Muscle layer of colon (tissue), 2 donors: ENCODE measurements around the gene MAN1A2.
"Not testable (repeated sequence)": the region's sequence is repeated elsewhere in the genome, so short reads cannot be mapped to it uniquely, and the experiment has no call there.

Source experiments
- H3K27ac ChIP-seq: one replicate; pipeline ENCODE4 v1.7.0; 2013; ENCODE audit warnings: low read depth, mild to moderate bottlenecking, low read length, moderate library complexity
- H3K27me3 ChIP-seq, 2 donors: one replicate each; pipeline ENCODE4 v1.7.0; 2013; ENCODE audit warnings: low read length in 2 of 2, mild to moderate bottlenecking in 2 of 2; ENCODE audit not compliant: insufficient read depth in 2 of 2, control insufficient read depth in 1 of 2
- H3K36me3 ChIP-seq: one replicate; pipeline ENCODE4 v1.7.0; 2013; ENCODE audit warnings: mild to moderate bottlenecking, low read length; ENCODE audit not compliant: insufficient read depth
- H3K4me1 ChIP-seq: one replicate; pipeline ENCODE4 v1.7.0; 2013; ENCODE audit warnings: mild to moderate bottlenecking, low read length; ENCODE audit not compliant: insufficient read depth
- H3K4me3 ChIP-seq, 2 donors: one replicate each; pipeline ENCODE4 v1.7.0; 2013; ENCODE audit warnings: low read length in 2 of 2, low read depth in 1 of 2, mild to moderate bottlenecking in 1 of 2, moderate library complexity in 1 of 2
- H3K9ac ChIP-seq: one replicate; pipeline ENCODE4 v1.7.0; 2013; ENCODE audit warnings: low read length
- H3K9me3 ChIP-seq: one replicate; pipeline ENCODE4 v1.7.0; 2013; ENCODE audit warnings: mild to moderate bottlenecking, low read length
- donor health status: abdominal sarcoma.
- donor health status: Adenocarcinoma of cecum.

Gene MAN1A2

DNA sequence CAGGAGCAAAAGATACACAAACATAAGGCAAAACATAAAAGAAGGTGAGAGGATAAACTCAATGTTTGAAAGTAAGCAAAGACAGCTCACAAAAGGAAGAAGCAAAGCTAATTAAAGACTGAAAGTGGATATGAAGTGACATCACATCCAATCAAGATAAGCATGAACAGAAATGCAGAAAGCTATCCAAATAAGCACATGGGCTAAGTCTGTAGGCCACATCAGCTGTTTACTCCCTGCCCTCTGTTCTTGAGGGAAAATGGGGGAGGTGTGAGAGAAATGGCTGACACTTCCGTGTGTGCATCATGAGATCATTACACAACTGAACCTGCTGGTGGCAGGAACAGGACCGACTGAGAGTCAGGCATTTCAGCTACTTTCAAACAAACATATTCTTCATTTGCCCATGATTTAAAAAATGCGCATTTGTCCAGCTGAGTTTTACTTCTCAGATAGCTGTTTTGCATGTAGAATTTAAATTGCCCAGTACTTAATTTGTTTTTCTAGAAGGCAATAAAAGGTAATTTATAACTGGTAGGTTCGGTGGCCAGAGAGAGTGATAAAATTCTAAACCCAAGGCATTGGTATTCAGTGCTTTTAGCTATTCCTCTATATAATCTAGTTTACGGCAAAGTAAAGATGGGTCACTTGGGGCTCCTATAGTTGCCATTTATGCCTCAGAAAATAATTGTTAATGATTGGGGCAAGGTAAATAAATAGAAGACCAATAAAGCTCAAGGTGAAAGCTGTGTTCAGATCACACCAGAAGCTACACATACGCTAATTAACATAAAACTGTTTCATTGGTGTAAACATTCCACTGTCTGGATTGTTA is 27.2 kb upstream of the MAN1A2 start:
- Histone ChIP-seq H3K9me3 (no peaks in the 10 kb centered on the region), H3K4me3 (no peak overlapping the region), H3K36me3 (no peaks in the 10 kb centered on the region), H3K9ac (no peak overlapping the region), H3K27ac (no peak overlapping the region), H3K27me3 (no peaks in the 10 kb centered on the region), H3K4me1 (no peaks in the 10 kb centered on the region)

DNA sequence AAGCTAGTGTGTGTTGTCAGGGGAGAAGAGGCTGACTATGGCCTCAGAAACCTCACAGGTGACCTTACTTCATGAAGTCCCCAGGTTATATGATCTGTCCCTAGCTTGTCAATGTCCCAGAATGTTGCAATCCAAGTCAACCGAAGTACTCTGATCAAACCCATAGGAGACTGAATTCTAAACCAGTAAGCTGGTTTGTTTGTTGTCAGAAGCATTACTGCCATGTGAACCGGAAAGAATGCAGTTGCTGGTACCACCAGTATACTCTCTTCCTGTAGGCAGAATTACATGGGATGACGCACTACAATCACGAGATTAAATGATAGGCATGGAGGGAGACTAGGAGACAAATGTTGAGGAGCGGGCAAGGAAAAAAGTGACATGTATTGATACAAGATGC is 26.1 kb upstream of the MAN1A2 start:
- H3K4me3 ChIP-seq = no peak overlapping the region
- no peaks in the 10 kb centered on the region for H3K27me3 ChIP-seq
- no peaks in the 10 kb centered on the region for H3K36me3 ChIP-seq
- H3K9me3 ChIP-seq = no peaks in the 10 kb centered on the region
- H3K27ac ChIP-seq = no peak overlapping the region
- no peaks in the 10 kb centered on the region for H3K4me1 ChIP-seq
- no peak overlapping the region for H3K9ac ChIP-seq

DNA sequence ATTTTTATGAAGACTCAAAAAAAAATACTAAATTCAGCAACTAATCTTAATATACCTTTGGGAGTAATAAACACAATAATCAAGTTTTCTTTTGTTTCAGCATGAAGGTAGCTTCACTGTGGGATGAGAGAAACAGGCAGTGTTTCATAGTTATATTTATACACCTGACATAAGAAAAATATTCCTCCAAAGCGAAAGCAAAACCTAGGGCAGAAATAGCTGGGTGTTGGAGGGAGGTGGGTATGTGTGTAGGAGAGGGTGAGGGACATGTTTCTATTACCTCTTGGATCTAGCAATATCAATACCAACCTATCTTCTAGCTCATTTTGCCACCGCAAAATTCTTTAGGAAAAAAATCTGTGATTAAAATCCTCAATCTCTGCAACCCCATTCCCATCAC is 24.9 kb upstream of the MAN1A2 start:
- H3K9ac ChIP-seq = no peak overlapping the region
- no peaks in the 10 kb centered on the region for H3K27me3 ChIP-seq

DNA sequence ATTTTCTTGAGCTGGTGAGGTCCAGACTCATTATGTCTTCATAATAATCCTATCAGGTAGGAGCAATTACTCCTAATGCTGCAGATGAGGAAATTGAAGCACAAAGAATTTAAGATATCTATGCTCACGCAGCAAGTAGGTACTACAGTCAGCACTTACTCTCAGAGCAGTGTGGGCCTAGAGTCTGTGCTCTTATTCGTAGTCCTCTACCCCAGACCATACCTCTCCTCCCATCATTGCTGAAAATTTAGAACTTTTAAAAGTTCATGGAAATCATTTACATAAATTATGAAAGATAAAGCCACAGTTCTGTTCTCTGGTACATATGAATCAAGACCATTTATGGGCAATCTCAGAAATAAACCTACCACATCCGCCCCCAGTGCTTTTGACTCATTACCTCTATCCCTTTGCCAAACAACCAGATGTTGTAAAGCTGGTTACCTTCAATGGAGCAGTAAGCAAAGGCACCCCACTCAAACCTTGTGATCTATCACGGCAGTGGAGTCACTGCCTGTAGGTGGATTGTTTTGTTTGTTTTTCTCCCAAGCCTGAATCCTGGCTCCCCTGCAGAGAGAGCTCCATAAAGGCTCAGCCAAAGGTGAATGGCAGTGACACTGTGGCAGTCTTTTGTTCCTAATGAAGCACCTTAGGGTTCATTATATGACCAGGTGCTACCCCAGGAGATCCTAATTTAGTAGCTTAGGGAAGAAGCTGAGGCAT is 20.9 kb upstream of the MAN1A2 start:
- no peak overlapping the region for H3K9ac ChIP-seq
- H3K36me3 ChIP-seq = no peaks in the 10 kb centered on the region
- no peaks in the 10 kb centered on the region for H3K4me1 ChIP-seq
- H3K27me3 ChIP-seq = no peaks in the 10 kb centered on the region
- H3K27ac ChIP-seq = no peak overlapping the region
- H3K4me3 ChIP-seq = no peak overlapping the region
- H3K9me3 ChIP-seq = no peaks in the 10 kb centered on the region

More for the DNA sequence above, 24.9 kb upstream of the MAN1A2 start:
- H3K4me3 ChIP-seq = no peak overlapping the region
- no peaks in the 10 kb centered on the region for H3K36me3 ChIP-seq
- H3K9me3 ChIP-seq = no peaks in the 10 kb centered on the region
- H3K27ac ChIP-seq = no peak overlapping the region
- no peaks in the 10 kb centered on the region for H3K4me1 ChIP-seq

DNA sequence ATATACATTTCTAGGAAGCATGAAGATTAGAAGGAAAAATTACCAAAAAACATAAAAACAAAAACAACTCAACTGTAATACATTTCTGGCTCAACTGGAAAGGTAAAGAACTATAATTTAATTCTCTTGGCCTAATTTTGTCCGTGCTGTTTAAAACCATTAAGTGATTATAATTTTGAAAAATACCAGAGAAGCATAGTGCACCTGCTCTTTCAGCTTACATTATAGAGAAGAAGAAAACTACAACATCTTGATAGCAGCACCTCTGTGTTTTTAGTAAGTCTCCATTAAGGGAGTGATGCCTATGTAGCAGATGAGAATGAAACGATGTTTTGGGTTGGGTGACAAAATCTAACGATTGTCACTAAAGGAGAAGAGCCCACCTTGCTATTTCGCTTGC is 19.3 kb upstream of the MAN1A2 start:
- no peaks in the 10 kb centered on the region for H3K27me3 ChIP-seq
- H3K4me1 ChIP-seq = no peaks in the 10 kb centered on the region
- H3K9me3 ChIP-seq = no peaks in the 10 kb centered on the region
- H3K36me3 ChIP-seq = no peaks in the 10 kb centered on the region
- no peak overlapping the region for H3K4me3 ChIP-seq
- H3K27ac ChIP-seq = no peak overlapping the region
- H3K9ac ChIP-seq = no peak overlapping the region

DNA sequence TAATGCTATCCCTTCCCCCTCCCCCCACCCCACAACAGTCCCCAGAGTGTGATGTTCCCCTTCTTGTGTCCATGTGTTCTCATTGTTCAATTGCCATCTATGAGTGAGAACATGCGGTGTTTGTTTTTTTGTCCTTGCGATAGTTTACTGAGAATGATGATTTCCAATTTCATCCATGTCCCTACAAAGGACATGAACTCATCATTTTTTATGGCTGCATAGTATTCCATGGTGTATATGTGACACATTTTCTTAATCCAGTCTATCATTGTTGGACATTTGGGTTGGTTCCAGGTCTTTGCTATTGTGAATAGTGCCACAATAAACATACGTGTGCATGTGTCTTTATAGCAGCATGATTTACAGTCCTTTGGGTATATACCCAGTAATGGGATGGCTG is 14.6 kb upstream of the MAN1A2 start:
- H3K27ac ChIP-seq, H3K9ac ChIP-seq, H3K27me3 ChIP-seq, H3K4me1 ChIP-seq, H3K36me3 ChIP-seq, H3K9me3 ChIP-seq, H3K4me3 ChIP-seq: not testable (repeated sequence)

DNA sequence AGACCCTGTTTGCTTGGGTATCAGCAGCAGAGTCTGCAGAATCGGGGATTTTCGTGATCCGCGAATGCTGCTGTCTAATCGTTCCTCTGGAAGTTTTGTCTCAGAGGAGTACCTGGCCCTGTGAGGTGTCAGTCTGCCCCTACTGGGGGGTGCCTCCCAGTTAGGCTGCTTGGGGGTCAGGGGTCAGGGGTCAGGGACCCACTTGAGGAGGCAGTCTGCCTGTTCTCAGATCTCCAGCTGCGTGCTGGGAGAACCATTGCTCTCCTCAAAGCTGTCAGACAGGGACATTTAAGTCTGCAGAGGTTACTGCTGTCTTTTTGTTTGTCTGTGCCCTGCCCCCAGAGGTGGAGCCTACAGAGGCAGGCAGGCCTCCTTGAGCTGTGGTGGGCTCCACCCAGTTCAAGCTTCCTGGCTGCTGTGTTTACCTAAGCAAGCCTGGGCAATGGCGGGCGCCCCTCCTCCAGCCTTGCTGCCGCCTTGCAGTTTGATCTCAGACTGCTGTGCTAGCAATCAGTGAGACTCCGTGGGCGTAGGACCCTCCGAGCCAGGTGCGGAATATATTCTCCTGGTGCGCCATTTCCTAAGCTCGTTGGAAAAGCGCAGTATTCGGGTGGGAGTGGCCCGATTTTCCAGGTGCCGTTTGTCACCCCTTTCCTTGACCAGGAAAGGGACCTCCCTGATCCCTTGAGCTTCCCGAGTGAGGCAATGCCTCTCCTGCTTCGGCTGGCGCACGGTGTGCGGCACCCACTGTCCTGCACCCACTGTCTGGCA is 9.2 kb upstream of the MAN1A2 start:
- not testable (repeated sequence) for H3K27me3 ChIP-seq, H3K9me3 ChIP-seq, H3K4me1 ChIP-seq, H3K36me3 ChIP-seq, H3K4me3 ChIP-seq, H3K27ac ChIP-seq, H3K9ac ChIP-seq

DNA sequence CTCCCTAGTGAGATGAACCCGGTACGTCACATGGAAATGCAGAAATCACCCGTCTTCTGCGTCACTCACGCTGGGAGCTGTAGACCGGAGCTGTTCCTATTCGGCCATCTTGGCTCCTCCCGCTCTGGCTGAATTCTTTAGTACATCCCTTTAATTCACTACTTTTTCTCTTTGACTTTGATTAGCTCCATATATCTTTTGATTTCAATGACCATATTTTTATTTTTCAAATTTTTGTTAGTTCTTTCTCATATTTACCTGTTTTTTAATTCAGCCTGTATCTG is 8.7 kb upstream of the MAN1A2 start:
- not testable (repeated sequence) for H3K27ac ChIP-seq, H3K4me3 ChIP-seq, H3K27me3 ChIP-seq, H3K9ac ChIP-seq, H3K4me1 ChIP-seq, H3K36me3 ChIP-seq, H3K9me3 ChIP-seq

DNA sequence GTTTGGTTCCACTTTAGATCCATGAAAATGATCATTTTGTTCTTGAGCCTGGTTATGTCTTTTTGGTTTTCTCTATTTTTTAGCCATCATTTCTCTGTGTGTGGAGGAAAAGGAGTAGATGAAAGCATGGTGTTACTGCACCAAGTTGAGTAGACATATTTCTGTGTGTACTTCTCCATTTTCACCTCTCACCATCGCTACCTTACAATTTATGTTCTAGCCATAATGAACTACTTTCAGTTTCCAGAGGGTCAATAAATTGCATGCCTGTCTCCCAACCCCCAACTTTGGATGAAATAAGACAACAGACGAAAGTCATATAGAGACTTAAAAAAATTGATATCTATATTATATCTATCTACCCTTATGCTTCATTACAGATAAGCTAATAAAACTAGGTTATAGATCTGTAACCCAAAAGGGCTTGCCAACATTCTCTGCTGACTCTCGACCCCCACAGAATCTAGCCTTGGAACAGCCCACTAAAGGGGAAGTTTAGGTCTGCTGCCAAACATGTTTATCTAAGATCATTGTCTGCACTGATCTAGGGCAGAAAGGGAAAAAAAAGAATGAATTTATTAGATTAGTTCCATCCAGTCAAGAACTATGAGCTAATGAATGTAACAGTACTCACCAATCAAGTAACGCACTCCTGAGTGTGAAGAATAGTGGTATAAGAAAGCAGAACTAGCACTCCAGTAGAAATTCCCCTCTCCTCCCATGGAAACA is 7.5 kb upstream of the MAN1A2 start:
- Histone ChIP-seq H3K27me3 (no peaks in the 10 kb centered on the region), H3K36me3 (no peaks in the 10 kb centered on the region)

DNA sequence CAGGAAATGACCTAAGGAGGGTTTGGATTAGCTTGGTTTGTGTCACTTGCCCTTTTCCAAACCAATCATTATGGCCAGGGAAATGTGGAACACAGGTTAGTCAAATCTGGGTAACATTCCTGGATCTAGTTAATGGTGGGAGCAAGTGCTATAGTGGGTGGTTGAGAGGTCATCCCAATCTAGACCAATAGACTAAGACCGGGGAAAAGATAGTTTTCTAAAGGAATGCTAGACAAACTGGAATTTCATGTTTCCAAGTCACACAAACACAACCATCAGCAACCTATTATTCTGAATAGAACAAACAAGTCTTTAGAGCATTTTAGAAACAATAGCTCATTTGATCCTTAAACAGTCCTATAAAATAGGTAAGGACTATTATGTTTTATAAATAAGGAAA is 4.3 kb upstream of the MAN1A2 start:
- no peaks in the 10 kb centered on the region for H3K36me3 ChIP-seq
- H3K9ac ChIP-seq = no peak overlapping the region
- H3K4me3 ChIP-seq = no peak overlapping the region
- H3K27ac ChIP-seq = no peak overlapping the region
- H3K9me3 ChIP-seq = no peaks in the 10 kb centered on the region
- H3K27me3 ChIP-seq = no peaks in the 10 kb centered on the region
- peaks cover 12% of the 10 kb centered on the region for H3K4me1 ChIP-seq

More for the DNA sequence above, 7.5 kb upstream of the MAN1A2 start:
- Histone ChIP-seq H3K27ac (no peak overlapping the region), H3K9ac (no peak overlapping the region), H3K9me3 (no peaks in the 10 kb centered on the region), H3K4me3 (no peak overlapping the region), H3K4me1 (no peaks in the 10 kb centered on the region)

DNA sequence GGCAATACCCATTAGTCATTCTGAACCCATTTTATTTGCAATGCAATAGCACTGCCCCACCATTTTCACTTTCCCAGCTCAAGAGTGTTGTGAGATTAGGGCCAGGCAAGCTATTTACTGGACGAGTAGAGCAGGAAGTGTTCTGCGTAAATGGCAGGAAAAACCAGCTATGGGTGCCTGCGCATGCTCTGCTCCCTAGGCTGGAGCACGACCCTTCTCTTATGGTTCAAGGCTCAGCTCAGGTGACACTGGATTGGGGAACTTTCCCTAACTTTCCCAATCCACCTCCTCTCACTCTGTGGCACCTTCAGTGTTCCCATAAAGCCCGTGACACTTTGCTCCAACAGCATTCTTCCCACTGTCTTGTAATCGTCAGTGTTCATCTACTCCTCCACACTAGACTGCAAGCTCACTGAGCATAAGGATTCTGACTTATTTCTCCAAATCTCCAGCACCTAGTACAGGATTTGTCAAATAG is 3.6 kb upstream of the MAN1A2 start:
- H3K4me3 ChIP-seq = no peak overlapping the region
- H3K36me3 ChIP-seq = no peaks in the 10 kb centered on the region
- H3K9ac ChIP-seq = no peak overlapping the region
- H3K4me1 ChIP-seq = peaks cover 12% of the 10 kb centered on the region
- no peak overlapping the region for H3K27ac ChIP-seq
- no peaks in the 10 kb centered on the region for H3K9me3 ChIP-seq
- H3K27me3 ChIP-seq = no peaks in the 10 kb centered on the region
